ENCODE measurements around the gene HDGF. TPM values are rescaled to one million over a fixed set of nuclear protein-coding genes. Genes with fewer than 3 reads are reported as not detected.

HDGF gene
- total and polyA plus RNA-seq, 9 of the 15 experiments (the other 6 are each of a cell fraction or from before 2014, with no cell fraction given) = 38.8 to 601 (median 400) TPM

DNA sequence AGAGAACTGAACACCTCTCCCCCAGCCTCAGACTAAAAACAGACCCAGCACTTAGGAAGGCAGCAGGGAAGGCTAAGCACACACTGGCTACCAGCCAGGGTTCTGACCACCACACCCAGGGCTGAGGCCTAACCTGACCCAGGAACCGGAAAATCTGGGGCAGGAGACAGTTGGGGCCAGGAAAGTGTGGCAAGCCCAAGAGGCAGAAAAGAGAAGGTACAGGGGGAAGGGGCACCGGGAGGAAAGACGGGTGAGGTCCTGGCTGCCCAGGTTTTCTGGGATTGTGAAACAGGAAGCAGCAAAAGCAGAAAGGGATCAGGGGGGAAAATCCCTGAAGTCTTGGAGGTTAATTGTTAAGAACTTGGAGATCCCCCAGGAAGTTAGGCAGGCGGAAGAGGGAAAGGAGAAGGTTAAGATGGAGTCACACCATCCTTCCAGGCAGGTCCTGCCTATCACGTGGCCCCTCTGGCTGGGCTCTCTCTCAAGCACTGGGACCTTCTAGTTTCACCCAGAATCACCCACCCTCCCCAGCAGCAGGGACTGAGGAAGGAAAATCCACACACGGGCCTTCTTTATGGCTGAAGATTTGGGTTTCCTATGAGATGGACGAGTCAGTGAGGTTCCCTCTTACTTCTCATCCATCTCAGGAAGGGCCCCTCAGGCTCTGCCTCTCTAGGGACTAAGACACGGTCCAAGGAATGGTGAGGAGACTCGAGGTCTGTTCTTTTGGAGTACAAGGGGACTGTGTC, 2.6 kb downstream of the HDGF start (continued):
- 0 out of 2 replicates have a peak, but pooled peaks have one; percentile 1 for TF ChIP-seq ARID4B (CRISPR knock-in tag; IDR thresholded peaks at IDR 0.05)
- no peak for TF ChIP-seq ZNF584 (CRISPR knock-in tag; IDR thresholded peaks at IDR 0.05; ENCODE audit: low read depth)
- TF ChIP-seq SIN3A (IDR thresholded peaks at IDR 0.05; ENCODE audit: borderline replicate concordance in 2 of 2, control insufficient read depth in 1 of 2, low read depth in 2 of 2, low read length in 2 of 2) = peak in 1 of 2 experiments; percentile 45; a peak in 1 of 4 replicates
- no peak for TF ChIP-seq SIX5 (IDR thresholded peaks at IDR 0.05; ENCODE audit: borderline replicate concordance in 1 of 2, insufficient read depth in 1 of 2, low read depth in 1 of 2, low read length in 2 of 2)
- TF ChIP-seq AFF1 (IDR thresholded peaks at IDR 0.05; ENCODE audit: low read depth in 1 of 2, partially characterized antibody in 2 of 2) = peak in 1 of 2 experiments; percentile 75
- TF ChIP-seq GABPA (tag; conservative IDR thresholded peaks at IDR 0.05; ENCODE audit: low read depth) = peak; percentile 80
- TF ChIP-seq POLR3A (IDR thresholded peaks at IDR 0.05; ENCODE audit: borderline replicate concordance, extremely low read depth, insufficient read depth, insufficient read length) = no peak
- peak; percentile 34; the same call in 1 of the 2 replicates for TF ChIP-seq SUPT5H (IDR thresholded peaks at IDR 0.05)
- TF ChIP-seq NFRKB (IDR thresholded peaks at IDR 0.05; ENCODE audit: low read depth) = peak; percentile 77
- TF ChIP-seq ZC3H11A (IDR thresholded peaks at IDR 0.05; ENCODE audit: low read depth, low read length) = no peak
- TF ChIP-seq RNF2 (IDR thresholded peaks at IDR 0.05) = no peak
- TF ChIP-seq, protein P1, sequence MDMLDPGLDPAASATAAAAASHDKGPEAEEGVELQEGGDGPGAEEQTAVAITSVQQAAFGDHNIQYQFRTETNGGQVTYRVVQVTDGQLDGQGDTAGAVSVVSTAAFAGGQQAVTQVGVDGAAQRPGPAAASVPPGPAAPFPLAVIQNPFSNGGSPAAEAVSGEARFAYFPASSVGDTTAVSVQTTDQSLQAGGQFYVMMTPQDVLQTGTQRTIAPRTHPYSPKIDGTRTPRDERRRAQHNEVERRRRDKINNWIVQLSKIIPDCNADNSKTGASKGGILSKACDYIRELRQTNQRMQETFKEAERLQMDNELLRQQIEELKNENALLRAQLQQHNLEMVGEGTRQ (CRISPR knock-in tag; IDR thresholded peaks at IDR 0.05) = peak; percentile 73
- 0 out of 2 replicates have a peak, but pooled peaks have one; percentile 27 for TF ChIP-seq MEF2D (tag; conservative IDR thresholded peaks at IDR 0.05; ENCODE audit: low read depth)

Measured in K562 (cell line).